ENCODE measurements around the gene ABCC4.

DNA sequence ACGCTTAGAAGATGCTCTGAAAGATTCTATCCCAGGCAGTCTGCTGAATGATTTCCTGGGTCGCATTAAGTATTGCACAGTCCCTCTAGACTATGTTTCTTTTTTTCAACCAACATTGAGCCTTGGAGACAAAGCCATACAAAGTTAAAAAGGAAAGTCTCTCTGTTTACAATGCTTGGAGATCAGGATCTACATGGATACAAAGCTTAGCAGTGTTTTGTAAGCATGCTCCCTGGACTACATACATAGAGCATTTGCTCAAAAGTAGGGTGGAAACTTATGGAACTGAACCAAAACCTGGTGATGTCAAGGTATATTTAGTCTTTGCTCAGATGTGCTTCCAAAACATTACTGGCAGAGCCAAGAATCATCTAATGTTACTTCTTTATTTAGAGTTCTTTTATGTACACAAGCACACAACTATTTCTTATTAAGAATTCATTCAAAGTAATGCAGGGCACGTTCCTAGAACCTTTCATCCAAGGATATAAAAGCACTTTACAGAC, 241.2 kb downstream of the ABCC4 start:
- TF ChIP-seq MAFK (IDR thresholded peaks at IDR 0.05; ENCODE audit: low read length) (no peak), BRCA1 (IDR thresholded peaks at IDR 0.05) (no peak), BRCA1 (CRISPR knock-in tag; IDR thresholded peaks at IDR 0.05) (no peak)

Data from K562 (cell line).